Endothelial cell of hepatic sinusoid (primary cell): Measurements from ENCODE around the gene ERBB4.
"Not testable (repeated sequence)": the region's sequence is repeated elsewhere in the genome, so short reads cannot be mapped to it uniquely, and the experiment has no call there.

Experiments used
- in situ Hi-C: cut with HindIII; loops from 2 replicates; pipeline ENCODE4 v1.10.0; 2017; ENCODE audit warnings: low sequenced_read_pairs

ERBB4 gene

GRCh38 chr2:212024040-212024439, 514.6 kb downstream of the ERBB4 start:
- in situ Hi-C loops = no loop called here

DNA sequence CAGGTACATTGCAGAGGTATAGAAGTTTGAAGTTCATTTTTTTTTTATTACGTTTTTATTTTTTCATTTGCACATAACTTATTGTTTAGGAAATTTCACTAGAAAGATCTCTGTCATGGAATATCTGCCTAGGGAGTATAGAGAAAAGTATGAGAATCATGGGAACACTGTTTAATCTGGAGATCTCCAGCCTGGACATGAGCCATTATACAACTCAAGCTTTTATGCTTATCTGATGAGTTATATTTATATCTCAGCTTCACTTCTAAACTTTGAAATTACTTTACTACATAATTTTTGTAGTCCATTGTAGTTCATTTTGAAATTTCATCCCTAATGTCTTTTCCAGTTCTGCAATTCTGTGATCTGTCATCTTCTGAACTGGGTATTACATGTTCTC, 515.6 kb downstream of the ERBB4 start:
- in situ Hi-C loops = no loop called here

- in situ Hi-C loops = no loop called here
Observed at GRCh38 chr2:212021947-212022346, 516.7 kb downstream of the ERBB4 start.

DNA sequence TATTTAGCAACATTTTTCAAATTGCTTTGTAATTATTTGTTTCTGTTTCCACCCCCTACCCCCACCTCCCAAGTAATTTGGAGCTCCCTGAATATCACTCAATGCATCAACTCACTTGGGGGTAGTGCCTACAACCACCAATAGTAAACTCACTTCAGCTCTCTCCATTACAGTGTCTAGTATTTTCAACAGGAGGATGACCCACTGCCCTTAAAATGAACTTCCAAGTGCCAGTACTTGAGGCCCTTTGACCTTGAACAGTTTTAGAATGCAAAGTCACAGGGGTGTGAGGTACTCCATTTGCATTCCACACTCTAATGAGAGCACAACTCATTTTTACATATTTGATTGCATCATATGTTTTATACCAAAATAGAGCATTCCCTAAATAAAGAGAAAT, 523.0 kb downstream of the ERBB4 start:
- in situ Hi-C loops = no loop called here

- in situ Hi-C loops = no loop called here
Observed at GRCh38 chr2:212013626-212014025, 525.0 kb downstream of the ERBB4 start.

DNA sequence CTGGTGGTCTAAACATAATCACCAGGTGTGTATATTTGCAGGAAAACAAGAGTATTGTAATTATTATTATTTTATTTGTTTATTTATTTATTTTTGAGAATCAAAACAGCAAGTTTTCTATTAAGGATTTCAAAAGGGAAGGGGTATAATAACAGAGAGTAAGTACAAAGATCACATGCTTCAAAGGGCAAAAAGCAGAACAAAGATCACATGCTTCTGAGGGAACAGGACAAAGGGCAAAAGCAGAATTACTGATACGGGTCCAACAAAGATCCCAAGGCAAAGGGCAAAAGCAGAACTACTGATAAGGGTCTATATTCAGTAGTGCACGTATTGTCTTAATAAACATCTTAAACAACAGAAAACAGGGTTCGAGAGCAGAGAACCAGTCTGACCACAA, 528.3 kb downstream of the ERBB4 start:
- in situ Hi-C loops = not testable (repeated sequence)

DNA sequence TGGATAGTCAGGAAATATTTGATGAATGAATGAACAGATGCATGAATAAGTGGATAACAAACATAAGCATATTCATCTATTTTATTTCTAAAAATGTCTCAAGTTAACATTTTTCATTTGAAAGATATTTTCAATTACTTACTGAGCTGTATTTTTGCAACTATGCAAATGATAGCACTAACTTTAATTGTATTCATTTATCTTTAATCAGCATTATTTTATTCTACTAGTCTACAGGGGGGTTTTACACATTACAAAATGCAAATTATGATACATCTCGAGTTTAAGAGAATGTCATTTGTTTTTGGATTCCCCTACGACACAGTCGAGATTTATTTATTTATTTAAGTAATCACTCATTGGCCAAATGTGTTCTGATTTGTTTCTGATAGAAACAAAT, 530.6 kb downstream of the ERBB4 start:
- in situ Hi-C loops = no loop called here

- in situ Hi-C loops = no loop called here
Observed at GRCh38 chr2:212005085-212005671, 533.4 kb downstream of the ERBB4 start.

DNA sequence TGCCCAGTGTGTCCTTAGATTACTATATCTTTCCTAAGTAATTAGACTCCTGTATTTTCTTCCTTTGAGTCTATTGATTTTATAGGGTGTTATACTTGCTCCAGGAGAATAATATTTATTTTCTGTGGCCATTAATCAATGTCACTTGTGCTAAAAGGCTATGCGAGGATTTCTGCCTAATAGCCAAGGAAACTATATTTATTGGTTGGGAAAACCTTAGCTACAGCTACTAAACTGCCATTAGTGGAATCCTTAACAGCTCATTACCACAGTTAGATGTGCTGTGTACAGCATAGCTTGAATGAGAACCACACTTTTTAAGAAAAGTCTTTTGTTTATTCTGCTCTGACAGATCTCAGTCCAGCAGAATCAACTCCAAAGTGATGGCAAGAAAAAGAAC, 537.3 kb downstream of the ERBB4 start:
- in situ Hi-C loops = no loop called here

DNA sequence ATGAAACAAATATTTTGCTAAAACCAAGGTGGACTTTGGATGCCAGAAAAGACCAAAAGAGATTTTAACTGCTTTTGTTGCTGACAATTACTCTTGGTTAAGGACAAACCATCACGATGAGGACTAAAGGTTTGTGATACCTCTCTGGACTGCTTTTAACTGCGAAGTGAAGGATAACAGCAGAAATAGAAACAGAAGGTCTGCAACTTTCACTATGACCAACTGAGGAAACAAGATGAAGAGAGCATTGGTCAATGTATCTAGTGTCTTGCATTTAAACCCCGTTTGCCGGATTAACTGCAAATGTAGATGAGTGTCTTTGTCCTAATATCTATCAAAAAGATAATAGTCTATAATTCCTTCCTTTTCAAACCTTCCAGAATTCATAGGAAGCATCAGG, 541.7 kb downstream of the ERBB4 start:
- in situ Hi-C loops = no loop called here

- in situ Hi-C loops = no loop called here
Observed at GRCh38 chr2:211994806-211995205, 543.8 kb downstream of the ERBB4 start.

GRCh38 chr2:211990335-211990734, 548.3 kb downstream of the ERBB4 start:
- in situ Hi-C loops = no loop called here

DNA sequence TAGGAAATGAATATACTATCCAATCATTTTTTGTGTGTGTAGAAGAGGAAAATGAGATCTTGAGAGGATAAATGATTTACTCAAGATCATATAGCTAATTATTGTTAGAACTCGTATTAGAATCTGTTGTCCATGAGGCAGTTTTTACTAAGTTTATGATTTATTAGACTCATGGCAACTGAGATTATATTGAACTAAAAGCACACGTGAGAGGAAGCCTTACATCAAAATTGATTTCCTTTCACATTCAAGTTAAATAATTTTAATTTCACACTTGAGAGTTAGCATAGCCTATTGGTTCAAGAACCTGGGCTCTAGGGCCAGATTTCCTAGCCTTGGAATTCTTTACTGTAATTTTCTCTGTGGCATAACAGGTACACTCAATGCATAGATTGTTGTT, 552.3 kb downstream of the ERBB4 start:
- in situ Hi-C loops = no loop called here

DNA sequence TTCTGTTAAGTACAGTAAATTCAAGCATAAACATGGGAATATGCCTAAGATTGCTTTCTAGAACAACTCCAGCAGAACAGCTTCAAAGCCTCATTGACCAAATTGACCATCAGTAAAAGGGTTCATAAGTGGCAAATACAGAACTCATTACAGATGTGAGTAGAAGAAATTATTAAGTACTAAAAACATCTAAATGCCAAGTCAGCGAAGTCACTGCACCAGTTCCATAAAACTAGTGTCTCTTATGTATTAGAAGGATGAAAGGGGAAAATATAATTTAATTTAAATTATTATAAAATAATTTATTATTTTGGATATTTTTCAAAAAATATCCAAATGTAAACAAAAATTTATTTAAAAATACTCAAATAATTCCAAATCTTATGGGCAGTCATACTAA, 553.2 kb downstream of the ERBB4 start:
- in situ Hi-C loops = no loop called here

GRCh38 chr2:211982162-211982561, 556.4 kb downstream of the ERBB4 start:
- in situ Hi-C loops = no loop called here

GRCh38 chr2:211981451-211981850, 557.2 kb downstream of the ERBB4 start:
- in situ Hi-C loops = no loop called here

DNA sequence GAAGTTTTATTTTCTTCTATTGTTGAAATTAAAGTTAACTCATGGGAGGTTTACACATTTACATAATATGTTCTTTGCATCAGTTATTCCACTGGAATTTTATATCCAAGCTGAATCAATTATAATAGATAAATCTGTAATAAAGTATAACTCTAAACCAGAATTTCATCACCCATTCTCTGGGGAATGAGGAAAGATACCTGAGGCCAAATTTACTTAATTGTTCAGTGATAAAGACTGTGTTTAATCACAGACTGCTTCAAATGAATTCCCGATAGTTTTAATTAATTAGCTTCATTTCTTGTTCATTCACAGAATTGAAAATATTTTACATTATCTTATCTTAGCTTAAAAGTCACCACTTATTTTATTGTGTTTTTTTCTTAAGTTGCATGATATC, 562.5 kb downstream of the ERBB4 start:
- in situ Hi-C loops = no loop called here

- in situ Hi-C loops = no loop called here
Observed at GRCh38 chr2:211967234-211967633, 571.4 kb downstream of the ERBB4 start.

DNA sequence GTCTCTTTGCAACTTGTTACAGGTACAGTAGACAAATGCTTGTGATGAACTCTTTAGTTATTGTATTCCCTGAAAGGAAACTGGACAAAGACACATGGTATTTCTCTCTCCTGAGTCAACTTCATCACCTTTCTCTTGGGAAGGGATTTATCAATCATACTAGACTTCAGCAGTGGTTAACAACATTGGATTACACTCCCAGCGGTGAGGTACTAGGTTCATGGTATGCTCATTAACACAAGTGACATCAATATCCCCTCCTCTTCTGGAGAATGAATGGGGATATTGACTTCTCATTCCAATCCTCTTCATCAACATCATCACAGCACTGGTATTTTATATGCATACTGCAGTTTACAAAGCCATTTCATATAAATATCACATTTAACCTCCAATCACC, 574.6 kb downstream of the ERBB4 start:
- in situ Hi-C loops = no loop called here

DNA sequence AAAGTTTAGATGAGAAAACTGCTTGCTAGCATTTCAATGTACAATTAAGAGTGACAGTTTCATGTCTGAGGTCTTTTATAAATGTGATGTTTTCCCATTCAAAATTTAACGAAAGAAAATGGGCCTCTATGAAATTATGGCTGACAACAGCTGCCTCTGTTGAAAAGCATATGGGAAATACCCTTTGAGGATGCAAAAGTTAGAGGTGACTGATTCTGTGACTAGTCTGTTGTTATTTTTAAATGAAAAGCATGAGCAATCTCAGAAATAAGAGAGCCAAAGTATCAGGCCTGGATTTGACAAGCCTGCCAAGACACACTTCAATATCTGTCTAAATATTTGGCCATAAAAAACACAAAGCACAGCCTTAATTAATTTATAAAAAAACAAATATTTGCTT, 580.8 kb downstream of the ERBB4 start:
- in situ Hi-C loops = no loop called here

DNA sequence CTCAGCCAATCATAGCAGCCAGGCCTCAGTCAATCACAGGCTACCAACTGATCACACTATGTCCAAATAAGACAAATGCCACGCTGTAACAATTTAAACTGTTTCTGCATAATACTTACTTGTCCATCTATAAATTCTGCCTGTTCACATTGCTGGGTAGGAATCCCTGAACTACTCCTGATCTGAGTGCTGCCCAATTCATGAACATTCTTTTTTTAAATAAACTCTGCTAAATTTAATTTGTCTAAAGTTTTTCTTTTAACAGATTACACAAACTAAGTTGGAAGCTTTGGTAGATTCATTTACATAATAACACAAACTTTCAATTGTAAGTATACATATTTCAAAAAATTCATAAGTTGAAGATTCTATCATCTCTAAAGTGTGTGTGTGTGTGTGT, 583.0 kb downstream of the ERBB4 start:
- in situ Hi-C loops = no loop called here

DNA sequence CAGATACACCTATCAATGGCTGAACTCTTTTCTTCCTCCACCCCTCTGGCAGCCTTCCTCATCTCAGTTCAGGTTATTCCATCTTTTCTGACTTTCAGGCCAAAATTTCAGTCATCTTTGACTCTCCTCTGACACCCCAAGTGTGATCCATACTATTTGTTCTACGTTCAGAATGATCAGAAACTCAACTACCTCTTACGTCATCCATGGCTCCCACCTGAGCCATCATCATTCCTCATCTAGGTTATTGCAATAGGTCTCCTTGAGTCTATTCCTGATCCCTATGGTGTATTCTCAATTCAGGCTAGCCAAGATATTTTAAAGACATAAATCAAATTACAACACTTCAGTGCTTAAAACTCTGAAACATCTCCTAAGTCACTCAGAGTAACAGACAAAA, 589.7 kb downstream of the ERBB4 start:
- in situ Hi-C loops = no loop called here

DNA sequence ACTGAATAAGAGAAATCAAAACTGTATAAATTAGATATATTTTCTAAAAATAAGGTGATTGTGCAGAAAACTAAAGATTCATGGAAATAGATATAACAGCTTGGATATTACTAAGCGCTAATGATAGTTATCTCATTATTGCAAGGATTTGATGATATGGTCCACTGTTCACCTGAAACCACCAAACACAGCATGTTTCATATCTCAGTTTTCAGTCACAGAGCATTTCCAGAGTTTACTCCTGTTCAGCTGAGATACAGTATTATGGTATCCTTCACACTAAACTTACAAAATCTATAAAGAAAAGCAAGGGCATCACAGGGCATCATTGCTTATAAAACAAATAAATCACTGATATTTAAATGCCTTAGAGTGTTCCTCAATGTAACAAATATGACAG, 591.6 kb downstream of the ERBB4 start:
- in situ Hi-C loops = no loop called here

DNA sequence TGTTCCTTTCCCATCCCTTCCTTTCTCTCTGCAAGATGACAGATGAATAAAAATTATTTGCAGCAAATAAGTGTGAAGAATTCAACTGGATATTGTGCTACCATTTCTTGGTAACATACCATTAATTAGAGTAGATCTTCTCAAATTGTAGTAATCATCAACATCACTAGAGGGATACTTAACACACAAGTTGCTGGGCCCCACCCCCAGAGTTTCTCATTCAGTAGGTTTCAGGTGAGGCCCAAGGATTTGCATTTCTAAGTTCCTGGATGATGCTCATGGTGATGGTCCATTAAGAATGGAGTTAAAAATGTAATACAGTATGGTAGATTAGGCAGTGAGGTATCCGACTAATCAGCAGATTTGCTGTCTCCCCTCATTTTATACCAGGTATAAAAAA, 594.0 kb downstream of the ERBB4 start:
- in situ Hi-C loops = no loop called here
